Gastrocnemius medialis (tissue), 4 donors: ENCODE measurements around the gene CPPED1.

Source experiments
- CTCF ChIP-seq, 5 experiments: fragments of 450-650 bp in 3 of 5; fragments of 200-600 bp in 2 of 5; sonication (generic) in 2 of 5; IDR thresholded peaks in 4 of 5; conservative IDR thresholded peaks in 1 of 5; 1 replicate in 4 of 5; 2 replicates in 1 of 5; pipeline ENCODE4 v1.5.1; 2016 to 2019; ENCODE audit warnings: antibody characterized with exemption in 5 of 5, mild to moderate bottlenecking in 3 of 5, moderate library complexity in 3 of 5
- POLR2A ChIP-seq, 2 donors: fragments of 450-650 bp; IDR thresholded peaks; one replicate each; pipeline ENCODE4 v1.6.1; 2017; ENCODE audit warnings: antibody characterized with exemption in 2 of 2, mild to moderate bottlenecking in 2 of 2, moderate library complexity in 2 of 2

- TF ChIP-seq CTCF (IDR thresholded peaks at IDR 0.05 in 4 of 5, conservative IDR thresholded peaks at IDR 0.05 in 1 of 5) (no peak), POLR2A (IDR thresholded peaks at IDR 0.05) (no peak)
Observed at GRCh38 chr16:12721841-12722421, 81.8 kb downstream of the CPPED1 start.
